Uterus (tissue), 4 donors: ENCODE data around the gene SOX9. TPM values are rescaled to one million over a fixed set of nuclear protein-coding genes. Genes with fewer than 3 reads are reported as not detected.

Experiments
- DNase-seq, 2 donors: peaks; one replicate each; pipeline ENCODE4 v3.0.0-alpha.2; 2019 to 2020
- H3K27ac ChIP-seq, 2 donors: fragments of 200-600 bp; sonication (generic); 1 replicate in 1 of 2; 2 replicates in 1 of 2; pipeline ENCODE4 v1.5.1; 2016 to 2018
- H3K27me3 ChIP-seq, 2 donors: fragments of 200-600 bp; sonication (generic); one replicate each; pipeline ENCODE4 v1.5.1; 2018 to 2019; ENCODE audit warnings: control low read depth in 1 of 2
- H3K36me3 ChIP-seq, 2 donors: fragments of 200-600 bp; sonication (generic); one replicate each; pipeline ENCODE4 v1.5.1; 2019; ENCODE audit warnings: control low read depth in 1 of 2
- H3K4me1 ChIP-seq, 2 donors: fragments of 200-600 bp; sonication (generic); one replicate each; pipeline ENCODE4 v1.5.1; 2018 to 2019; ENCODE audit warnings: control low read depth in 1 of 2
- H3K4me3 ChIP-seq, 2 donors: fragments of 200-600 bp; sonication (generic); 1 replicate in 1 of 2; 2 replicates in 1 of 2; pipeline ENCODE4 v1.5.1; 2018 to 2019; ENCODE audit warnings: mild to moderate bottlenecking in 1 of 2
- H3K9me3 ChIP-seq, 2 donors: fragments of 200-600 bp; sonication (generic); one replicate each; pipeline ENCODE4 v1.5.1; 2019; ENCODE audit warnings: control low read depth in 1 of 2
- POLR2A ChIP-seq, 2 donors: fragments of 450-650 bp; IDR thresholded peaks; one replicate each; pipeline ENCODE4 v1.6.1; 2016; ENCODE audit warnings: antibody characterized with exemption in 2 of 2, mild to moderate bottlenecking in 1 of 2, moderate library complexity in 1 of 2
- intact Hi-C: fragments of 100-400 bp; cut with DNase I; formaldehyde crosslinking; loops from one replicate; pipeline ENCODE4 v1.15.1; 2023; ENCODE audit warnings: low total_unique reads
- total RNA-seq, 4 donors: library from RNA; depleted of rRNA in 3 of 4; stranded (reverse); fragments of >200 nt in 3 of 4; gene quantifications; one replicate each; pipeline versions ENCODE4 v1.1.0 to v1.2.4, GENCODE V29; 2014 to 2023
- TF ChIP-seq, protein P1 (sequence below), 4 experiments: fragments of 200-600 bp in 2 of 4; fragments of 450-650 bp in 2 of 4; sonication (generic) in 2 of 4; IDR thresholded peaks; one replicate each; pipeline ENCODE4 v1.5.1; 2016 to 2019; ENCODE audit warnings: antibody characterized with exemption in 4 of 4, mild to moderate bottlenecking in 2 of 4, moderate library complexity in 1 of 4
- donor health status: DM: yes; HTN: yes; CAD: no.

Gene SOX9
- total RNA-seq, 4 donors from 2014 or later = 1.8 to 6.8 TPM; not detected in 2

DNA sequence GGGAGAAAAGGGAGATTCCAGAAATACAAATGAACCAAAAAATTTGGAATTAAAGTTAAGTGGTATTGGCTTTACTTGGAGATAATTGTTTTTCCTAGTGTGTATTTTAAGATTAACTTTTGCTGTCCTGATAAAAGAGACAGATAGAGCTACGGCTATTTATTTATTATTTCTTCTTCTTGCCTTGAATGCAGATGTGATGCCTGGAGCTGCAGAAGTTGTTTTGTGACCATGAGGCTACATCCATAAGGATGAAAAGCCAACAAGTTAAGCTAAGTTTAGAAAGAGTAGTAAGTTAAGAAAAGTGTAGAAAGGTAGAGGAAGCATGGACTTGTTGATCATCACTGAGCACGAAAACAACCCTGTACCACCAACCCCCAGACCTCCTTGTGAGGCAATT lies 41.7 kb downstream of the SOX9 start:
- Histone ChIP-seq H3K27ac (no peak overlapping the region), H3K27me3 (no peaks in the 10 kb centered on the region), H3K9me3 (no peaks in the 10 kb centered on the region), H3K36me3 (no peaks in the 10 kb centered on the region), H3K4me1 (no peaks in the 10 kb centered on the region), H3K4me3 (no peak overlapping the region)
- TF ChIP-seq POLR2A (IDR thresholded peaks at IDR 0.05) = no peak
- TF ChIP-seq, protein P1, sequence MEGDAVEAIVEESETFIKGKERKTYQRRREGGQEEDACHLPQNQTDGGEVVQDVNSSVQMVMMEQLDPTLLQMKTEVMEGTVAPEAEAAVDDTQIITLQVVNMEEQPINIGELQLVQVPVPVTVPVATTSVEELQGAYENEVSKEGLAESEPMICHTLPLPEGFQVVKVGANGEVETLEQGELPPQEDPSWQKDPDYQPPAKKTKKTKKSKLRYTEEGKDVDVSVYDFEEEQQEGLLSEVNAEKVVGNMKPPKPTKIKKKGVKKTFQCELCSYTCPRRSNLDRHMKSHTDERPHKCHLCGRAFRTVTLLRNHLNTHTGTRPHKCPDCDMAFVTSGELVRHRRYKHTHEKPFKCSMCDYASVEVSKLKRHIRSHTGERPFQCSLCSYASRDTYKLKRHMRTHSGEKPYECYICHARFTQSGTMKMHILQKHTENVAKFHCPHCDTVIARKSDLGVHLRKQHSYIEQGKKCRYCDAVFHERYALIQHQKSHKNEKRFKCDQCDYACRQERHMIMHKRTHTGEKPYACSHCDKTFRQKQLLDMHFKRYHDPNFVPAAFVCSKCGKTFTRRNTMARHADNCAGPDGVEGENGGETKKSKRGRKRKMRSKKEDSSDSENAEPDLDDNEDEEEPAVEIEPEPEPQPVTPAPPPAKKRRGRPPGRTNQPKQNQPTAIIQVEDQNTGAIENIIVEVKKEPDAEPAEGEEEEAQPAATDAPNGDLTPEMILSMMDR (IDR thresholded peaks at IDR 0.05) = no peak
- no peak for DNase-seq
- intact Hi-C loops = no loop called here

DNA sequence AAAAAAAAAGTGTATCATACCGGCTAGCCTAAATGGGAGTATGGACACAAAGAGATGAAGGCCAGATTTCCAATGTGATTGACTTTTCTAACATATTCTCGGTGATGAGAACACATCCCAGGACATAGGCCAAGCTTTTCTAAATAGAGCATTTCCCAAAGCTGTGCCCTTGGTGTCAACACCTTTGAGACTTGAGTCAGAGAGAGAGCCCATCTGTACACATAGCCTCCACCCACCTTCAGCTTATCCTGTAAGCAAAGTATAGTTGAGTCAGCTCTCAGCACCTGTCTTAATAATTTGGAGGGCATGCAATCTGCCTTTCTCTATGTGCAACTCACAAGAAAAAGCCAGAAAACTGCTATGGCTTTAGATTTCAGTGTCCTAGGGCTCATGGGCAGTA lies 42.7 kb downstream of the SOX9 start:
- Histone ChIP-seq H3K4me1 (no peaks in the 10 kb centered on the region), H3K4me3 (no peak overlapping the region), H3K9me3 (no peaks in the 10 kb centered on the region), H3K27ac (no peak overlapping the region), H3K36me3 (no peaks in the 10 kb centered on the region), H3K27me3 (no peaks in the 10 kb centered on the region)
- intact Hi-C loops = no loop called here
- TF ChIP-seq, protein P1 (IDR thresholded peaks at IDR 0.05) = no peak
- no peak for TF ChIP-seq POLR2A (IDR thresholded peaks at IDR 0.05)
- no peak for DNase-seq

DNA sequence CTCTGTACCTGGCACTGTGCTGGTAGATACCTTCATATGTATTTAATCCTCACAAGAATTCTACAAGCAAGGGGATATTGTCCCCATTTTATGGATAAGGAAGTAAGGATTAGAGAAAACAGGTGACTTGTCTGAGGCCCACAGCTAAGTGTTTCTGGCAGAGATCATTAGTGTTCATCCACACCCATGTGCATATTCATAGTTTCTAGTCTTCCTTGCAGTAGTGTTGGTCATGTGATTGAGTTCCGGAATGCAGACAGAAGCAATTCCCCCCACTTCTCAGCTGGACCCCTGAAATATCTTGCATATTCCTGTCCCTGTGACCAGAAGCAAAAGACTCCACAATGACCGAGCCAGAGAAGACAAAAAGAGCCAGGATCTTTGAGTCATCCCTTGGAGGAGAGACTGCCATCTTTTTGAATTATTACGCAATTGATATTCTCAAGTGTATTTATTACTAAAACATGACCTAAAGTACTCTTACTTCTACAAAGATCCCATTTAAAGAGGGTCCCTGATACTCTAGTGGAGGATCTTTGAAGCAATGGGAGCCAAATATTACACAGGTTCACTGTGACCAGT lies 43.4 kb downstream of the SOX9 start:
- no peak for DNase-seq
- H3K9me3 ChIP-seq = no peaks in the 10 kb centered on the region
- no peaks in the 10 kb centered on the region for H3K27me3 ChIP-seq
- no peaks in the 10 kb centered on the region for H3K4me1 ChIP-seq
- no peak overlapping the region for H3K27ac ChIP-seq
- H3K4me3 ChIP-seq = no peak overlapping the region
- no peak for TF ChIP-seq POLR2A (IDR thresholded peaks at IDR 0.05)
- TF ChIP-seq, protein P1 (IDR thresholded peaks at IDR 0.05) = no peak
- intact Hi-C loops = no loop called here
- no peaks in the 10 kb centered on the region for H3K36me3 ChIP-seq

DNA sequence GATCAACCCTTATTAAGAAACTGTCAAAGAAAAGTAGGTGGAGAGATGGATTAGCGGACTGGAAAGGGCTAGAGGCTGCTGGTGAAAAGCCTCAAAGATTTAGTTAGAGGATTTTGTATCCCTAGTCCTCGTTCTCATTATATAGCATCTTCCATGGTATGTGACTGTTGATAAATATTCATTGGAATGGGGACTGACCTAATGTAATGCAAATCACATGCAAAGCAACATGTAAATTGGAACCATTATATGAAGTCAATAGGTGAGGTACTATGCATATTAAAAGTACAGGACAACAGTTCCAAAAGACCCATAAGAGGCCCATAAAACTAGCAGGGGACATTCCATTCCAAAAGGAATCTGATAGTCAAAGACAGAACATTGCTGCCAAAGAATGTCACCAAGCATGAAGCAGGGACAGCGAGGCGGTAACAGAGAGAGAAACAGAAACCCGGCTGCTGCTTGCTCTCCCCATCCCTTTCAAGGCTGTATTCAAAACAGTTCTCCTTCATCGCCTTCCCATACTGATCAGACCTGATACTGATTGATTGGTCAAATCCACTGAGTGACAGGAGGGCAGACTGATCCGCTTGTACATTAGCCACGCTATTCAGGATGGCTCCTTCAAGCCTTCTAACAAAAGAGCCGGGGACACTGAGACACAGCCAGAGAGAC lies 44.5 kb downstream of the SOX9 start:
- no peak overlapping the region for H3K4me3 ChIP-seq
- DNase-seq = no peak
- no peaks in the 10 kb centered on the region for H3K4me1 ChIP-seq
- intact Hi-C loops = no loop called here
- H3K27ac ChIP-seq = no peak overlapping the region
- no peaks in the 10 kb centered on the region for H3K27me3 ChIP-seq
- TF ChIP-seq, protein P1 (IDR thresholded peaks at IDR 0.05) = no peak
- TF ChIP-seq POLR2A (IDR thresholded peaks at IDR 0.05) = no peak
- H3K9me3 ChIP-seq = no peaks in the 10 kb centered on the region
- no peaks in the 10 kb centered on the region for H3K36me3 ChIP-seq

DNA sequence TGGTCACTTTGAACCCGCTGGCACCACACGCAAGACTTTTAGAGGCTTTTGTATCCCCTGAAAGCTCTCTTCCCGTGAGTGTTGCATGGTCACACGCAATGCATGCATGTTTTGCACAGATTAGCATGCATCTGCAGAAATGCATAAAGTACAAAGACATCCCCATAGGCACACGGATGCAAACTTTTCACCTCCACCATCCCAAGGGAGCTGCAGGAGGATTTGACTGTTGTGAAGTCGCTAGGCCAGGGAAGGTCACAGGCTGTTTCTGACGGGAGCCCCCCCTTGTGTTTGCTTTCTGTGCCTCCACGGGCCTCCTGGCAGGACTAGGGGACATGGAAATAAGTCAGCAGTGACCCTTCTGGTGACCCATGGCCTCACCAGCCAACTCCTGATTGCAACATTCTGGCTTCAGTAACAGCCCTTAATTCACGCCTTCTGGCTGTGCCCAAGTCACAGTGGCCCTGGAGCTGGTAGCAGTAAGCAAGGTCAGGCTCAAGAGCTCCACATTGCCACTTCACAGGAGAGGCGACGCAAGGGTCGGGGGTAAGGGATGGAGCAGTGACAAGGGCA lies 45.1 kb downstream of the SOX9 start:
- no peak overlapping the region for H3K27ac ChIP-seq
- TF ChIP-seq, protein P1 (IDR thresholded peaks at IDR 0.05) = no peak
- TF ChIP-seq POLR2A (IDR thresholded peaks at IDR 0.05) = no peak
- no peaks in the 10 kb centered on the region for H3K36me3 ChIP-seq
- no peak overlapping the region for H3K4me3 ChIP-seq
- intact Hi-C loops = no loop called here
- no peaks in the 10 kb centered on the region for H3K9me3 ChIP-seq
- H3K4me1 ChIP-seq = no peaks in the 10 kb centered on the region
- DNase-seq = no peak
- no peaks in the 10 kb centered on the region for H3K27me3 ChIP-seq
